A673 (cell line): ENCODE measurements around the gene DIP2C. TPM values are rescaled to one million over a fixed set of nuclear protein-coding genes. Genes with fewer than 3 reads are reported as not detected.
"Not testable (repeated sequence)": the region's sequence is repeated elsewhere in the genome, so short reads cannot be mapped to it uniquely, and the experiment has no call there.

ENCODE experiments used
- BruUV-seq: library from RNA; stranded (reverse); fragments of 400-500 nt; replicated peaks from 2 replicates; lab custom pipeline; 2021; lab: Mats Ljungman, UMichigan
- CTCF ChIA-PET: fragments of 300-600 bp; sonication (Branson Sonifier 250); formaldehyde crosslinking; loops from one replicate; lab custom pipeline; 2022; ENCODE audit warnings: antibody characterized with exemption; lab: Charles Lee
- POLR2A ChIA-PET: fragments of 300-600 bp; sonication (Branson Sonifier 250); formaldehyde crosslinking; loops from one replicate; lab custom pipeline; 2022; ENCODE audit warnings: antibody characterized with exemption; ENCODE audit not compliant: low non-redundant PET; lab: Charles Lee
- DNase-seq: peaks from one replicate; pipeline ENCODE4 v3.0.0-alpha.2; 2015; ENCODE audit warnings: low spot score
- H3K27ac ChIP-seq: fragments of 200-600 bp; sonication (generic); 2 replicates; pipeline ENCODE4 v1.5.1; 2016; ENCODE audit warnings: mixed run types, low read depth, mild to moderate bottlenecking, mixed read lengths, antibody characterized with exemption, low read length; ENCODE audit not compliant: poor library complexity, severe bottlenecking
- H3K27me3 ChIP-seq: fragments of 200-600 bp; sonication (generic); replicated peaks from 2 replicates; pipeline ENCODE4 v1.6.1; 2017; ENCODE audit warnings: mixed run types, low read depth, mild to moderate bottlenecking, mixed read lengths, antibody characterized with exemption, low read length; ENCODE audit not compliant: insufficient read depth, poor library complexity
- H3K36me3 ChIP-seq: fragments of 200-600 bp; sonication (generic); 2 replicates; pipeline ENCODE4 v1.6.1; 2016; ENCODE audit warnings: mixed run types, mild to moderate bottlenecking, mixed read lengths, antibody characterized with exemption, low read length; ENCODE audit not compliant: insufficient read depth, poor library complexity, severe bottlenecking
- H3K4me1 ChIP-seq: fragments of 200-600 bp; sonication (generic); 2 replicates; pipeline ENCODE4 v1.6.1; 2017; ENCODE audit warnings: mixed run types, mild to moderate bottlenecking, mixed read lengths, antibody characterized with exemption, low read length; ENCODE audit not compliant: insufficient read depth, poor library complexity, severe bottlenecking
- H3K4me3 ChIP-seq: fragments of 200-600 bp; sonication (generic); 2 replicates; pipeline ENCODE4 v1.5.1; 2016; ENCODE audit warnings: low read depth, mixed run types, mild to moderate bottlenecking, mixed read lengths, low read length; ENCODE audit not compliant: poor library complexity, severe bottlenecking
- H3K9me3 ChIP-seq: fragments of 200-600 bp; sonication (generic); 2 replicates; pipeline ENCODE4 v1.6.1; 2016; ENCODE audit warnings: mixed run types, low read depth, mild to moderate bottlenecking, mixed read lengths, antibody characterized with exemption, low read length; ENCODE audit not compliant: poor library complexity, severe bottlenecking
- CTCF ChIP-seq: fragments of 300-800, 200-600 bp; sonication (generic); conservative IDR thresholded peaks from 2 replicates; pipeline ENCODE4 v1.5.1; 2017; ENCODE audit warnings: low read depth, mild to moderate bottlenecking, antibody characterized with exemption, low read length, moderate library complexity, mixed read lengths
- EZH2 ChIP-seq: fragments of 200-600 bp; sonication (generic); IDR thresholded peaks from 2 replicates; pipeline ENCODE4 v1.6.1; 2017; ENCODE audit warnings: borderline replicate concordance, low read depth, mild to moderate bottlenecking, mixed read lengths, antibody characterized with exemption, low read length; ENCODE audit not compliant: poor library complexity, severe bottlenecking
- intact Hi-C: fragments of 100-400 bp; cut with micrococcal nuclease; formaldehyde crosslinking; loops from one replicate; pipeline ENCODE4 v1.10.0; 2022; ENCODE audit not compliant: unreplicated experiment
- total RNA-seq: library from RNA; stranded (reverse); gene quantifications from 2 replicates; pipeline ENCODE4 v1.2.3, GENCODE V29; 2021

The DIP2C gene
- total RNA-seq, 1 experiment from 2014 or later: 13.2 TPM

GRCh38 chr10:369684-370448, 319.6 kb downstream of the DIP2C start:
- Histone ChIP-seq H3K27ac (no peak overlapping the region), H3K36me3 (peaks cover 5% of the 10 kb centered on the region), H3K4me3 (no peak overlapping the region), H3K9me3 (no peaks in the 10 kb centered on the region), H3K4me1 (peaks cover 15% of the 10 kb centered on the region), H3K27me3 (no peaks in the 10 kb centered on the region)
- intact Hi-C loops: no loop called here
- peak; percentile 21 for DNase-seq
- ChIA-PET POLR2A (no interaction called here), CTCF (interaction anchor here (0.7 kb wide), 1 partner anchor 423 kb away, joined by 3 read pairs; no protein-coding TSS in a partner anchor)
- no peak for TF ChIP-seq EZH2
- no peak for TF ChIP-seq CTCF
- BruUV-seq: no TSS peak

- ChIA-PET CTCF (no interaction called here), POLR2A (no interaction called here)
- no peaks in the 10 kb centered on the region for H3K9me3 ChIP-seq
- H3K4me3 ChIP-seq: no peak overlapping the region
- intact Hi-C loops: no loop called here
- no peak overlapping the region for H3K27ac ChIP-seq
- TF ChIP-seq CTCF: no peak
- no peak for TF ChIP-seq EZH2
- peaks cover 15% of the 10 kb centered on the region for H3K4me1 ChIP-seq
- BruUV-seq: no TSS peak
- peaks cover 5% of the 10 kb centered on the region for H3K36me3 ChIP-seq
- no peaks in the 10 kb centered on the region for H3K27me3 ChIP-seq
- DNase-seq: no peak
Observed at GRCh38 chr10:369221-369683, 320.2 kb downstream of the DIP2C start.

GRCh38 chr10:368579-369220, 320.8 kb downstream of the DIP2C start:
- H3K4me3 ChIP-seq: no peak overlapping the region
- intact Hi-C loops: no loop called here
- H3K4me1 ChIP-seq: peaks cover 15% of the 10 kb centered on the region
- no peaks in the 10 kb centered on the region for H3K9me3 ChIP-seq
- no TSS peak for BruUV-seq
- ChIA-PET POLR2A (no interaction called here), CTCF (no interaction called here)
- peaks cover 5% of the 10 kb centered on the region for H3K36me3 ChIP-seq
- no peaks in the 10 kb centered on the region for H3K27me3 ChIP-seq
- TF ChIP-seq CTCF: no peak
- TF ChIP-seq EZH2: no peak
- DNase-seq: no peak
- no peak overlapping the region for H3K27ac ChIP-seq

GRCh38 chr10:368107-368506, 321.4 kb downstream of the DIP2C start:
- BruUV-seq, H3K4me1 ChIP-seq, intact Hi-C loops, H3K9me3 ChIP-seq, POLR2A ChIA-PET, DNase-seq, H3K4me3 ChIP-seq, H3K36me3 ChIP-seq, CTCF ChIA-PET, H3K27ac ChIP-seq, H3K27me3 ChIP-seq: not testable (repeated sequence)
